Glutamatergic neuron (in vitro differentiated cells): Measurements from ENCODE around the gene CLSTN3. TPM values are rescaled to one million over a fixed set of nuclear protein-coding genes. Genes with fewer than 3 reads are reported as not detected.

Experiments
- DNase-seq: peaks from one replicate; pipeline ENCODE4 v3.0.0; 2022
- H3K27ac Mint-ChIP-seq: one replicate; pipeline ENCODE4 v1.8.0; 2020; ENCODE audit warnings: mild to moderate bottlenecking, mixed read lengths, inconsistent platforms; ENCODE audit not compliant: unreplicated experiment
- H3K27me3 Mint-ChIP-seq: one replicate; pipeline ENCODE4 v1.8.0; 2020; ENCODE audit warnings: mild to moderate bottlenecking, moderate library complexity, mixed read lengths, inconsistent platforms; ENCODE audit not compliant: unreplicated experiment
- H3K36me3 Mint-ChIP-seq: one replicate; pipeline ENCODE4 v1.8.0; 2020; ENCODE audit warnings: mild to moderate bottlenecking, mixed read lengths, inconsistent platforms; ENCODE audit not compliant: unreplicated experiment
- H3K4me1 Mint-ChIP-seq: one replicate; pipeline ENCODE4 v1.8.0; 2020; ENCODE audit warnings: mild to moderate bottlenecking, low read depth, mixed read lengths, inconsistent platforms; ENCODE audit not compliant: unreplicated experiment
- H3K4me3 Mint-ChIP-seq: one replicate; pipeline ENCODE4 v1.8.0; 2020; ENCODE audit warnings: mild to moderate bottlenecking, mixed read lengths, inconsistent platforms; ENCODE audit not compliant: unreplicated experiment
- H3K9me3 Mint-ChIP-seq: one replicate; pipeline ENCODE4 v1.8.0; 2020; ENCODE audit warnings: mild to moderate bottlenecking, moderate library complexity, mixed read lengths, inconsistent platforms; ENCODE audit not compliant: unreplicated experiment
- total RNA-seq: library from RNA; stranded (reverse); fragmentation: NEBNext Ultra II Directional; extraction: Animal tissue kit (Norgen Biotek cat#: 25700); gene quantifications from one replicate; pipeline ENCODE4 v1.2.1, GENCODE V29; 2021; ENCODE audit not compliant: unreplicated experiment
- TF ChIP-seq, protein P1 (sequence below): fragments of 200-600 bp; sonication (generic); IDR thresholded peaks from one replicate; pipeline ENCODE4 v1.5.0; 2021; ENCODE audit not compliant: partially characterized antibody, unreplicated experiment

Gene CLSTN3
- total RNA-seq, 1 donor from 2014 or later, result 113 TPM

DNA sequence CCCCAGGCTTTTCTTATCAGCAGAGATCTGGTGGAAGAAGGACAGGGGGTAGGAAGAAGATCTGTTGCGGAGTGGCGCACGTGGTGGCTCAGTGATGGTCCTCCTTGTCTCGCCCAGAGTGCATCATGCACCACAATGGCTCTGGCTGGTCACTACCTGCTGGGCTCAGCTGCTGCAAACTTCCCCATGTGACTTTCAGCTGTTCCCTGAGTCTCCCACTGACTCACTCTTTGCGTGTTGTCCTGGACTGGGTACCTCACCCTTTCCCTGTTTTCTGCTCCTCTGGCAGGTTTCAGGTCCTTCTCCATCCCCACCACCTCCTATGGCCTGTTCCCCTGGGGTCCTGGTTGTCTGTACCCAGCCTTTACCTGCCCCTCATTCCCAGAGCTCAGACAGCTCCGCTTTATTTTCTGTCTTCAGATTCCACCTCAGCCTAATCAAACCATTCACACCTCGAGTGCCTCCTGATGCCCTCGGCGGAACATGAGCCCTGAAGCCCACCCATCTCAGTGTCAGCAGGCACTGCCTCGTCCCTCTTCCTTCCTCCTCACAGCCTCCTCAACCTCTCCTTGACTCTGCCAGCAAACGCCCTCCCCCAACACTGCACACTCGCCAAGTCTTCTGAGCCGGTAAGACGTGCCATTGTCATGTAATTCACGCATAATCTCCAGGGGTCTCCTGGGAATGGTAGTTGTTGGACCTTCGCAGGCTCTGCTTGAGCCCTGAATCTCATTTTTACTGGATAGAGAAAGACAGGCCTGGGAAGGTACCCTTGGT is 39.8 kb upstream of the CLSTN3 start:
- H3K4me1 Mint-ChIP-seq, result peaks cover 9% of the 10 kb centered on the region
- H3K4me3 Mint-ChIP-seq, result peak overlapping the region; percentile 53
- TF ChIP-seq, protein P1, sequence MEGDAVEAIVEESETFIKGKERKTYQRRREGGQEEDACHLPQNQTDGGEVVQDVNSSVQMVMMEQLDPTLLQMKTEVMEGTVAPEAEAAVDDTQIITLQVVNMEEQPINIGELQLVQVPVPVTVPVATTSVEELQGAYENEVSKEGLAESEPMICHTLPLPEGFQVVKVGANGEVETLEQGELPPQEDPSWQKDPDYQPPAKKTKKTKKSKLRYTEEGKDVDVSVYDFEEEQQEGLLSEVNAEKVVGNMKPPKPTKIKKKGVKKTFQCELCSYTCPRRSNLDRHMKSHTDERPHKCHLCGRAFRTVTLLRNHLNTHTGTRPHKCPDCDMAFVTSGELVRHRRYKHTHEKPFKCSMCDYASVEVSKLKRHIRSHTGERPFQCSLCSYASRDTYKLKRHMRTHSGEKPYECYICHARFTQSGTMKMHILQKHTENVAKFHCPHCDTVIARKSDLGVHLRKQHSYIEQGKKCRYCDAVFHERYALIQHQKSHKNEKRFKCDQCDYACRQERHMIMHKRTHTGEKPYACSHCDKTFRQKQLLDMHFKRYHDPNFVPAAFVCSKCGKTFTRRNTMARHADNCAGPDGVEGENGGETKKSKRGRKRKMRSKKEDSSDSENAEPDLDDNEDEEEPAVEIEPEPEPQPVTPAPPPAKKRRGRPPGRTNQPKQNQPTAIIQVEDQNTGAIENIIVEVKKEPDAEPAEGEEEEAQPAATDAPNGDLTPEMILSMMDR, result no peak

DNA sequence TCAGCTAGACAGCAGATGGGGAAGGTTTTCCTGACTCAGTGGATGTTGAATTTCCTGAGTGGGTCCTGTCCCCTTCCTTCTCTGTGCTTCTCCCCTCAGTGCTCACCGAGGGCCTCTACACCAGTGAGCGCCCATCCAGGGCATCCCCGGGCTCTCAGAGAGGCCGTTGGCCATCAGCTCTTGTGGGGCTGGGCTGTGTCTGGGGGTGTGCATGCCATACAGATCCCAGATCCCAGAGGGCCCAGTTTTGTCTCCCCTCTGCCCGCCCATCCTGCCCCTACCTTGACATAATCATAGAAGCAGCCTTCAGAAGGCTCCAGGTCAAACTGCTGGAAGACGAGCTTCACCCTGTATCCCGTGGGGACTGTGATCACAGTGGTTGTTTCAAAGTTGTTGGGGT is 39.0 kb upstream of the CLSTN3 start:
- Mint-ChIP-seq H3K4me1 (peaks cover 9% of the 10 kb centered on the region), H3K4me3 (no peak overlapping the region), H3K27ac (no peak overlapping the region), H3K27me3 (peaks cover 8% of the 10 kb centered on the region), H3K9me3 (peaks cover 8% of the 10 kb centered on the region), H3K36me3 (no peaks in the 10 kb centered on the region)
- no peak for DNase-seq
- TF ChIP-seq, protein P1, result no peak

More for the DNA sequence above, 39.8 kb upstream of the CLSTN3 start:
- Mint-ChIP-seq H3K27me3 (peaks cover 7% of the 10 kb centered on the region), H3K36me3 (no peaks in the 10 kb centered on the region), H3K9me3 (peaks cover 8% of the 10 kb centered on the region), H3K27ac (peak overlapping the region; percentile 22)
- DNase-seq, result no peak

DNA sequence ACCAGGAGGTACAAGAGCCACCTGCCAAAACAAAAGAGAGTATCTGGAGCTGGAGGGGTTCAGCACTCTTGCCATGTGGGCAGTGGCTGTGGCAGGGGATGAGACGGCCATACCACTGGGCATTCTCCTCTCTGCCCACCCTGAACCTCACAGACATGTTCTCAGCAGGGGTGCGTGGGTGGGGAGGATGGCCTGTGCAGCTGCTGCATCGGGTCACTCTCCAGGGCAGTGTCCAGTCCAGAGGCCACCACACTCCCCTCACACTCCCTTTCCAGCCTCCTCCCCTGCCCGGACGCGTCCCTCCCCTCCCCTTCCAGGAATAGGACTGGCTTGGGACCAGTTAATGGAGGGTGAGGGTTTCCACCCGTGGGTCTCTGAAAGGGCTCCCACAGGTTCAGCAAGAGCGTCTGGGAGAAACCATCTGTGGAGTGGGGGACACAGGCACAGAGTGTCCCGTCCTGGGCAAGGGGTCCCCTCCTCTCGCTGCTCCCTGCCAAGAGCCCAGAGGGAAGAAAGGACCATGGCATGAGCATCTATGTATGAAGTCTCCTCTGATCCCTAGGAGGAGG is 38.4 kb upstream of the CLSTN3 start:
- Mint-ChIP-seq H3K27ac (no peak overlapping the region), H3K27me3 (peaks cover 8% of the 10 kb centered on the region), H3K4me3 (no peak overlapping the region), H3K4me1 (peaks cover 9% of the 10 kb centered on the region), H3K9me3 (peaks cover 8% of the 10 kb centered on the region), H3K36me3 (no peaks in the 10 kb centered on the region)
- TF ChIP-seq, protein P1, result no peak
- DNase-seq, result no peak

DNA sequence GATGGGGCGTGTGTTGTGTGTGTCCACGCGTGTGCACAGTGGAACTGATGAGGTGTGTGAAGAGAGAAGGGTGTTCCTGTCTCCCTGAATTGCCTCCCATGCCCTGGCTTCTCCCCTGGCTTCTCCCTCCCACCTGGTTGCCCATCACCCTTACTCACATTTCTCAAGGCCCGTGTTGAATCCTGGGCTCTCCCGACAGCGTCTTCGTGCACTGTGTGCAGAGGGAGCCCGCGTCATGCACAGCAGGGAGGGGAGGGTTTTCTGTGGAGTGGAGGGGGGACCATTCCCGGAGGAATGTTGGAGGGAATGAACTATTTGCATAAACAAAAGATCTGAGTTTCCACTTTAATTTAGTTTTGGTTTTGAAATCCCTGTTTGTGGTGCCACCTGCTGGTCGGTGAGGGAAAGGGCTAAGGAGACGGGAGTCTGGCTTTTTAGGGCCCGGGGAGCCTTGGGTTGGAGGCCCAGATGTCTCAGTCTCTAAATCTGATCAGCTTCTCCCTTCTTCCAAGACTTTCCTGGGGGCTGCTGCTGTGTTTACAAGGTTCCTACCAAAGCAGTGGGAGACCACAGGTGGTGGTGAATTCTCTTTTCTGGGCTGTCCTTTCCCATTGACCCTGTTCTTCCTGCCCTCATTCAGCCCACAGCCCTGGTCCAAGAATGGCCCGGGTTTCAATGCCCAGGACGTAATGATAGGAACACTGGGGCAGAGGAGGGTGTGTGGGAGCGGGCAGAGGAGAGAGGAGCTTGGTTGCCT is 37.8 kb upstream of the CLSTN3 start, which contains the start of gene C1R:
Gene C1R (minus strand): TSS at position 217 of the 757 bp plus-strand sequence. CDS start 57 bp downstream, at position 160.
- peaks cover 5% of the 10 kb centered on the region for H3K9me3 Mint-ChIP-seq
- H3K36me3 Mint-ChIP-seq, result no peaks in the 10 kb centered on the region
- TF ChIP-seq, protein P1, result peak; percentile 83
- no peak within 1 kb of the TSS for H3K27ac Mint-ChIP-seq
- no peak within 1 kb of the TSS for H3K4me3 Mint-ChIP-seq
- H3K27me3 Mint-ChIP-seq, result peaks cover 7% of the 10 kb centered on the region
- peak; percentile 73 for DNase-seq
- peaks cover 9% of the 10 kb centered on the region for H3K4me1 Mint-ChIP-seq
